HepG2 (cell line): Measurements from ENCODE around the gene KCNE4. TPM values are rescaled to one million over a fixed set of nuclear protein-coding genes. Genes with fewer than 3 reads are reported as not detected.

Source experiments
- ATAC-seq: fragments of 200-7000 bp; cut with Tn5 transposase; 3 replicates; pipeline ENCODE4 v1.9.1; 2020; ENCODE audit warnings: mild to moderate bottlenecking, moderate library complexity
- BruUV-seq: library from RNA; stranded (reverse); fragments of 400-500 nt; replicated peaks from 2 replicates; lab custom pipeline; 2021; lab: Mats Ljungman, UMichigan
- CTCF ChIA-PET: fragments of 300-600 bp; formaldehyde crosslinking; extraction: SDS; loops from one replicate; lab custom pipeline; 2021; ENCODE audit warnings: low total read pairs, inconsistent platforms, low intra/inter-chr PET ratio; lab: Yijun Ruan, JAX
- POLR2A ChIA-PET: fragments of 350-600 bp; sonication (Branson Sonifier 250); formaldehyde crosslinking; loops from one replicate; lab custom pipeline; 2020; ENCODE audit warnings: antibody characterized with exemption, inconsistent platforms; lab: Yijun Ruan, JAX
- DNase-seq: peaks from one replicate; pipeline ENCODE4 v3.0.0-alpha.2; 2015; ENCODE audit warnings: low spot score
- FAIRE-seq: peaks from 3 replicates; lab custom pipeline; 2011; peaks lifted over from hg19 to GRCh38; lab: Jason Lieb, UNC
- H2AFZ ChIP-seq: one replicate; pipeline ENCODE4 v1.6.1; 2011; ENCODE audit warnings: low read length, inconsistent platforms
- H3K27ac ChIP-seq: fragments of 300-600 bp; 3 replicates; pipeline ENCODE4 v1.8.0; 2011; ENCODE audit warnings: mixed run types, mild to moderate bottlenecking, mixed read lengths, low read length, inconsistent platforms; ENCODE audit not compliant: insufficient read depth; ENCODE audit errors: extremely low read length
- H3K27me3 ChIP-seq, 2 experiments: fragments of 200-600 bp in 1 of 2; 2 replicates in 1 of 2; 3 replicates in 1 of 2; pipeline versions ENCODE4 v1.6.0 to v1.8.0; 2011; ENCODE audit warnings: low read length in 2 of 2, mild to moderate bottlenecking in 2 of 2, moderate library complexity in 2 of 2, inconsistent platforms in 1 of 2; ENCODE audit not compliant: insufficient read depth in 2 of 2, control insufficient read depth in 1 of 2
- H3K36me3 ChIP-seq, 2 experiments: fragments of 200-600 bp in 1 of 2; replicated peaks in 1 of 2; 2 replicates in 1 of 2; 3 replicates in 1 of 2; pipeline versions ENCODE4 v1.5.1 to v1.8.0; 2011; ENCODE audit warnings: low read length in 2 of 2, inconsistent platforms in 1 of 2; ENCODE audit not compliant: insufficient read depth in 2 of 2, control insufficient read depth in 1 of 2
- H3K4me1 ChIP-seq: 2 replicates; pipeline ENCODE4 v1.5.1; 2012; ENCODE audit warnings: low read length, inconsistent platforms; ENCODE audit not compliant: insufficient read depth
- H3K4me2 ChIP-seq: 2 replicates; pipeline ENCODE4 v1.6.0; 2011; ENCODE audit warnings: low read depth, low read length, inconsistent platforms
- H3K4me3 ChIP-seq, 3 experiments: fragments of 200-600 bp in 1 of 3; sonication (generic), shearing (Covaris generic) in 1 of 3; replicated peaks in 1 of 3; 2 replicates each; pipeline ENCODE4 v1.5.1; 2011 to 2016; ENCODE audit warnings: low read length in 3 of 3, inconsistent platforms in 2 of 3, low read depth in 2 of 3, mild to moderate bottlenecking in 2 of 3, control low read depth in 1 of 3, mixed read lengths in 1 of 3; ENCODE audit not compliant: insufficient read depth in 1 of 3
- H3K79me2 ChIP-seq: one replicate; pipeline ENCODE4 v1.6.1; 2011; ENCODE audit warnings: low read length, inconsistent platforms; ENCODE audit not compliant: insufficient read depth
- H3K9ac ChIP-seq: 2 replicates; pipeline ENCODE4 v1.6.0; 2011; ENCODE audit warnings: mild to moderate bottlenecking, low read depth, low read length, inconsistent platforms; ENCODE audit not compliant: insufficient read depth
- H3K9me3 ChIP-seq: 2 replicates; pipeline ENCODE4 v1.5.1; 2012; ENCODE audit warnings: mild to moderate bottlenecking, low read length
- H4K20me1 ChIP-seq: 2 replicates; pipeline ENCODE4 v1.6.0; 2011; ENCODE audit warnings: inconsistent platforms, mild to moderate bottlenecking, low read length, moderate library complexity; ENCODE audit not compliant: insufficient read depth
- BHLHE40 ChIP-seq: IDR thresholded peaks from 2 replicates; pipeline ENCODE4 v1.6.1; 2011; ENCODE audit warnings: low read length, improper control_type of control experiment
- HNF4A ChIP-seq: sonication (generic); formaldehyde crosslinking; IDR thresholded peaks from 2 replicates; pipeline ENCODE4 v1.4.0; 2020; ENCODE audit warnings: missing genetic modification reagents
- MIER2 ChIP-seq: IDR thresholded peaks from 2 replicates; pipeline ENCODE4 v1.6.1; 2016; ENCODE audit warnings: missing biosample characterization, missing genetic modification reagents
- NPAS2 ChIP-seq: sonication (generic); formaldehyde crosslinking; IDR thresholded peaks from 2 replicates; pipeline ENCODE4 v1.8.0; 2022; ENCODE audit warnings: mild to moderate bottlenecking, missing genetic modification reagents, borderline replicate concordance
- RBM39 ChIP-seq: fragments of 200-400 bp; formaldehyde crosslinking; IDR thresholded peaks from one replicate; pipeline ENCODE4 v1.6.1; 2018; ENCODE audit warnings: antibody characterized with exemption, mild to moderate bottlenecking, low read depth, low read length; ENCODE audit not compliant: poor library complexity, severe bottlenecking
- ZNF547 ChIP-seq: sonication (generic); formaldehyde crosslinking; IDR thresholded peaks from 2 replicates; pipeline ENCODE4 v1.5.1; 2020; ENCODE audit warnings: mild to moderate bottlenecking, missing genetic modification reagents
- ZNF558 ChIP-seq: sonication (generic); formaldehyde crosslinking; IDR thresholded peaks from 2 replicates; pipeline ENCODE4 v1.9.0; 2022; ENCODE audit warnings: mild to moderate bottlenecking, missing genetic modification reagents, borderline replicate concordance
- ZNF577 ChIP-seq: sonication (generic); formaldehyde crosslinking; IDR thresholded peaks from 2 replicates; pipeline ENCODE4 v1.4.0; 2020; ENCODE audit warnings: mild to moderate bottlenecking, low read depth, missing genetic modification reagents, borderline replicate concordance
- ZNF644 ChIP-seq: IDR thresholded peaks from 2 replicates; pipeline ENCODE4 v1.6.1; 2016; ENCODE audit warnings: low read depth
- ZNF839 ChIP-seq: sonication (generic); formaldehyde crosslinking; IDR thresholded peaks from 2 replicates; pipeline ENCODE4 v1.4.0; 2020; ENCODE audit warnings: missing genetic modification reagents, mild to moderate bottlenecking, borderline replicate concordance
- WGBS: methylation state at CpG from one replicate; pipeline ENCODE4 v1.1.6; 2017; ENCODE audit warnings: low lambda C conversion rate; 5-methylcytosine and 5-hydroxymethylcytosine counted together
- in situ Hi-C: cut with HindIII; loops from 2 replicates; pipeline ENCODE4 v1.10.0; 2017; ENCODE audit warnings: low pct_unique_long_range_greater_than_20kb; ENCODE audit not compliant: extremely low pct_ligation_motif_present
- intact Hi-C: fragments of 100-400 bp; cut with micrococcal nuclease; formaldehyde crosslinking; loops from one replicate; pipeline ENCODE4 v1.10.0; 2022; ENCODE audit not compliant: unreplicated experiment
- polyA plus RNA-seq, 8 experiments: library from polyadenylated mRNA; depleted of rRNA in 3 of 8; stranded (reverse) in 7 of 8; unstranded in 1 of 8; fragments of >200 nt; fragmentation: Illumina TruSeq in 4 of 8; extraction: Trizol in 4 of 8; gene quantifications; 2 replicates each; pipeline versions ENCODE4 v1.2.1 to v1.2.3, GENCODE V29; 2011 to 2016; ENCODE audit warnings: low read depth in 4 of 8, missing spikeins in 1 of 8, mixed read lengths in 1 of 8; ENCODE audit not compliant: insufficient read depth in 1 of 8
- total RNA-seq, 5 experiments: library from RNA; depleted of rRNA; stranded (reverse); fragments of >200 nt; fragmentation: Illumina TruSeq; extraction: Trizol; gene quantifications; 2 replicates each; pipeline ENCODE4 v1.2.3, GENCODE V29; 2016; ENCODE audit warnings: low read depth in 1 of 5
- TF ChIP-seq, protein P1 (sequence below): sonication (generic); formaldehyde crosslinking; IDR thresholded peaks from 2 replicates; pipeline ENCODE4 v1.9.0; 2022; ENCODE audit warnings: missing genetic modification reagents, mild to moderate bottlenecking, borderline replicate concordance

The KCNE4 gene
- total and polyA plus RNA-seq, 2 of the 13 experiments (the other 11 are each of a cell fraction or from before 2014, with no cell fraction given), result not detected

DNA sequence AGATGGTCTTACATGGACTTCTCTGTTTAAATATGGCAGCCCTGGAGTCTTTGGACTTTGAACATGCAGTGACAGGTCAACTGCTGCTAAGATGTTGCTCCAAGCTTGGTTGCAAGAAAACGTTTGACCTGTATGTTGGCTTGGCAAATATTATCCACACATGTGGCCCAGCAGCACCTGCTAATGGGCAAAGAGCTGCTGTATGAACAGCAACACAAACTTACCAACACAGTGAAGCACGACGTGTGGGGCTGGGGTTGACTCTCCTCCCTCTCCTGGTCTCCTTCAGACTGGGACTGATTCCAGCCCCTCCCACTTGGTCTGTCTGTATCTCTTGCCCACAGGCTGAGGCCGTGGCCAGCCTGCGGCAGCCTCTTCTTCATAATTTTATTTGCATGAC is 3.8 kb downstream of the KCNE4 start:
- Histone ChIP-seq H3K79me2 (no peaks in the 10 kb centered on the region), H2AFZ (no peak overlapping the region), H3K4me2 (no peak overlapping the region), H3K9me3 (no peaks in the 10 kb centered on the region), H3K4me1 (no peaks in the 10 kb centered on the region), H3K9ac (no peak overlapping the region), H4K20me1 (no peaks in the 10 kb centered on the region), H3K36me3 (no peaks in the 10 kb centered on the region), H3K27ac (no peak overlapping the region), H3K27me3 (peaks cover 0 to 36% of the 10 kb centered on the region in 2 experiments; a peak in 3 of 5 replicates), H3K4me3 (no peak overlapping the region)
- WGBS, result 27% methylated on average over 5 of the region's 5 CpGs
- CTCF ChIA-PET, result no interaction called here
- POLR2A ChIA-PET, result no interaction called here
- DNase-seq, result no peak
- FAIRE-seq, result no peak
- no peak for ATAC-seq
- in situ Hi-C loops (no loop called here), intact Hi-C loops (no loop called here)
- TF ChIP-seq ZNF644 (CRISPR knock-in tag) (peak; percentile 82; the same call in 1 of the 2 replicates), HNF4A (CRISPR knock-in tag) (peak; percentile 54; the same call in 1 of the 2 replicates), ZNF839 (CRISPR knock-in tag) (no peak)
- no TSS peak for BruUV-seq

DNA sequence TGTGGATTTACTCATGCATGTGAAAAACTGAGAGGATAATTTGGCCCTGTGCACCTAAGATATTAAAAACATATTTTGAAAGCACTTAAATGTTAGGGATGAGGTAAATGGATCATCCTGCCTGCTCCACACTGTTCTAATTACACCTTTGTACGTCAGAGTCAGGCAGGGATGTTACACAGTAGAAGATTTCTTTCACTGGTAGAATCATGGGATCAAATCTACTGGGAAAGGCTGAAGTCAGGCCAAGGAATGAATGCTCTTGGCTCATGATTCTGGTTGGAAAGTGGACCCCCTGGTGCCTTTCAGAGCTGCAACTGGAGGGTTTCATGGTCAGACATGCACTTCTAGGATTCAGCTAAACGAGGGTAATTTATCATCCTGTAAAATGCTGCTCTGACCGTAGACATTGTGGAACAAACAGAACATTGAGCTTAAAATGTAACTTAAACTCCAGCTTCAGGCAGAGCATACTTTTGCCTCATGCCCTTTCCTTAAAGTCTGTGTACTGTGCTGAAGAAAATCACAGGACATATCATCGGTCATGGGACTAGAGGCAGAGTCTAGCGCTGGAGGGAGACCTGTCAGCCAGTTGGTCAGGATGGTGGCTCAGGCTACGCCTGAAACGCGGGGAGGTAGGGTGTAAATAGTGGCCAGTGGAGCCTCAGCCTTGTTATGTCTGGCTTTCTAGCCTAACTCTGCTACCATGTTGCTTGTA is 4.9 kb downstream of the KCNE4 start:
- FAIRE-seq, result no peak

More for the DNA sequence above, 4.9 kb downstream of the KCNE4 start:
- DNase-seq, result no peak
- no peaks in the 10 kb centered on the region for H4K20me1 ChIP-seq
- no peaks in the 10 kb centered on the region for H3K36me3 ChIP-seq
- in situ Hi-C loops, result no loop called here
- peaks cover 0 to 25% of the 10 kb centered on the region in 2 experiments; a peak in 3 of 5 replicates for H3K27me3 ChIP-seq
- no peaks in the 10 kb centered on the region for H3K4me1 ChIP-seq
- H2AFZ ChIP-seq, result no peak overlapping the region
- WGBS, result 12% methylated on average over 8 of the region's 8 CpGs
- TF ChIP-seq ZNF547 (CRISPR knock-in tag) (no peak), NPAS2 (CRISPR knock-in tag) (no peak), RBM39 (no peak), BHLHE40 (no peak), MIER2 (CRISPR knock-in tag) (no peak), ZNF577 (no peak), ZNF558 (no peak)
- TF ChIP-seq, protein P1, sequence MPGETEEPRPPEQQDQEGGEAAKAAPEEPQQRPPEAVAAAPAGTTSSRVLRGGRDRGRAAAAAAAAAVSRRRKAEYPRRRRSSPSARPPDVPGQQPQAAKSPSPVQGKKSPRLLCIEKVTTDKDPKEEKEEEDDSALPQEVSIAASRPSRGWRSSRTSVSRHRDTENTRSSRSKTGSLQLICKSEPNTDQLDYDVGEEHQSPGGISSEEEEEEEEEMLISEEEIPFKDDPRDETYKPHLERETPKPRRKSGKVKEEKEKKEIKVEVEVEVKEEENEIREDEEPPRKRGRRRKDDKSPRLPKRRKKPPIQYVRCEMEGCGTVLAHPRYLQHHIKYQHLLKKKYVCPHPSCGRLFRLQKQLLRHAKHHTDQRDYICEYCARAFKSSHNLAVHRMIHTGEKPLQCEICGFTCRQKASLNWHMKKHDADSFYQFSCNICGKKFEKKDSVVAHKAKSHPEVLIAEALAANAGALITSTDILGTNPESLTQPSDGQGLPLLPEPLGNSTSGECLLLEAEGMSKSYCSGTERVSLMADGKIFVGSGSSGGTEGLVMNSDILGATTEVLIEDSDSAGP, result no peak
- TF ChIP-seq, all 625 proteins: peak for 0
- no peaks in the 10 kb centered on the region for H3K79me2 ChIP-seq
- H3K9ac ChIP-seq, result no peak overlapping the region
- POLR2A ChIA-PET, result no interaction called here
- no peaks in the 10 kb centered on the region for H3K9me3 ChIP-seq
- H3K27ac ChIP-seq, result no peak overlapping the region
- intact Hi-C loops, result no loop called here
- ATAC-seq, result no peak
- no peak overlapping the region for H3K4me2 ChIP-seq
- BruUV-seq, result no TSS peak
- CTCF ChIA-PET, result no interaction called here
- H3K4me3 ChIP-seq, result no peak overlapping the region
